MV-4-11 (cell line): ENCODE data around the gene MRTFB.
"Not testable (repeated sequence)": the region's sequence is repeated elsewhere in the genome, so short reads cannot be mapped to it uniquely, and the experiment has no call there.

Source experiments
- DNase-seq: peaks from one replicate; lab custom pipeline; 2025; lab: John Stamatoyannopoulos, UW

The MRTFB gene

DNA sequence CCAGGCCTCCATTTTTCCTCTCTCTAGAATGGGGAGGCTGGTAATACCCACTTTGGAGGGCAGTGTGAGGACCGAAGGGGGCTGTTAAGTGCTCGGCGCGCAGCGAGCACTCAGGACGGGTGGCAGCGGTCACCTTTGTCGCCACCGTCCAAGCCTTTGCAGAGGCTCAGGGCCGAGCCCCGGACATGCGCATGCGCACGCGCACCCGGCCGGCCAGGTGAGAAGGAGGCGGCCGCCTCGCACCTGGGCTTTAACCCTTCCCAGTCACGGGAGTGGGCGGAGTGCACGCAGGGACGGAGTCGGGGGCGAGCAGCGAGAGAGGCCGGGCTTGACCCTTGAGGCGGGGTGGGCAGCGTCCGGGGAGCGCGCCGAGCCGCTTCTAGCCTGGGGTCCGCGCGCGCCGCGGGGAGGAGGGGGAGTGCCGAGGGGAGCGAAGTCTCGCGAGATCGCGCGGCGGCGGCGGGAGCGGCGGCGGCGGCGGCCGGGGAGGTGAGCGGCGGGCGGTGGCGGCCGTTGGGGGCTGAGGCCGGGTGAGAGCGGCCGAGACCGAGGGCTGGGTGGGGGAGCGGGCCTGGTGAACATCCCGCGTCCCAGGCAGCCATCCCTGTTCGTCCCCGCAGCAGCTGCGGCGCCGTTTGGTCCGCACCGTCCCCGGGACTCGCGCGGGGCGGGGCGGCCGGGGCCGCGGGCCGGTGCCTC, at the start of gene MRTFB:
Gene MRTFB, plus strand, starts transcription at position 443 of the 699 bp plus-strand sequence. CDS start 69,288 bp downstream, outside the sequence.
- DNase-seq, result no peak

DNA sequence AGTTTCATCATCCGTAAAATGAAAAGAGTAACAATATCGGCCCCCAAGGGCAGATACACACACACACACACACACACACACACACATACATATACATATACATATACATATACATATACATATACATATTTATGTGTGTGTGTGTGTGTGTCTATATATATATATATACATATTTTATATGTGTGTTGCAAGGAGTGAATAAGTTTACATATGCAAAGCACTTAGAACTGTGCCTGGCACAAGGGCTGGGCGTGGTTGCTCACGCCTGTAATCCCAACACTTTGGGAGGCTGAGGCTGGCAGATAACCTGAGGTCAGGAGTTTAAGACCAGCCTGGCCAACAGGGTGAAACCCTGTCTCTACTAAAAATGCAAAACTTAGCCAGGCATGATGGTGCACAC, 47.6 kb upstream of the MRTFB start:
- DNase-seq, result not testable (repeated sequence)

DNA sequence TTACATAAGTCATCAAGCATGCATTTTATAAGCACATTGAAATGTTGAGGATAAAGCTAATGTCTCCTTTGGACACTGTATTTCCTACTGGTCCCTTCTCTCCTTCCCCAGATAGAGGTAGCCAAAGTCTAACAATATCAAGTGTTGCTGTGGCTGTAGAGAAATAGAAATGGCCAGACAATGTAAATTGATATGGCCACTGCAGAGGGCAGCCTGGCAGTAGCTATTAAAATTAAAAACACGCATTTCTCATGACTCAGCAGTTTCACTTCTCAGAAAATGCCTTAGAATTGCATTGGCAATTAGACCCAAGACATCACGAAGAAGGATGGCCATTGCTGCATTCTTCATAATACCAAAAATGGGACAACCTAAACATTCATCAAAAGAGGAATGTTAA, 46.8 kb upstream of the MRTFB start:
- peak; percentile 70 for DNase-seq

DNA sequence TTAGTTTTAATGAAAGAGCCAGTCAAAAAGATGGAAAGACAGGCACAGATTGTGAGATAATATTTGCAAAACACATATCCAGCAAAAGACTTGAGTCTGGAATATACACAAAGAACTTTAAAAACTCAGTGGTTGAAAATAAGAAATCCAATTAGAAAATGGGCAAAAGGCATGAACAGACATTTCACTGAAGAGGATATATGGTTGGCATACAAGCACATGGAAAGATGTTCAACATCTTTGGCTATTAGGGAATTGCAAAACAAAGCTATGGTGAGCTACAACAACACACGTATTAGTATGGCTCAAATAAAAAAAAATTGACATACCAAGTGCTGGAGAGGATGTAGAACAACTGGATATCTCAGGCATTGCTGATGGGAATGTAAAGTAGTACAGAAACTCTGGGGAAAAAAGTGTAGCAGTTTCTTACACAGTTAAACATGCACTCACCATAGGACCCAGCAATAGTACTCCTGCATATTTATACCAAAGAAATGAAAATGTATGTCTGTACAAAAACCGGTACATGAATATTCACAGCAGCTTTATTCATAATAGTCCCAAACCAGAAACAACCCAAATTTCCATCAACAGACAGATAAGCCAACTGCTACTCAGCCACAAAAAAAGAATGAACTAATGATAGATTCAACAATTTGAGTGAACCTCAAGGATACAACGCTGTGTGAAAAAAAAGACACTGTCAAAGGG, 44.4 kb upstream of the MRTFB start:
- no peak for DNase-seq

- DNase-seq, result no peak
Measured at GRCh38 chr16:14028202-14028601, 42.9 kb upstream of the MRTFB start.

- no peak for DNase-seq
Measured at GRCh38 chr16:14029658-14030057, 41.5 kb upstream of the MRTFB start.

GRCh38 chr16:14035092-14035491, 36.0 kb upstream of the MRTFB start:
- DNase-seq, result no peak

GRCh38 chr16:14036889-14037288, 34.2 kb upstream of the MRTFB start:
- no peak for DNase-seq

GRCh38 chr16:14037960-14038359, 33.2 kb upstream of the MRTFB start:
- DNase-seq, result no peak

DNA sequence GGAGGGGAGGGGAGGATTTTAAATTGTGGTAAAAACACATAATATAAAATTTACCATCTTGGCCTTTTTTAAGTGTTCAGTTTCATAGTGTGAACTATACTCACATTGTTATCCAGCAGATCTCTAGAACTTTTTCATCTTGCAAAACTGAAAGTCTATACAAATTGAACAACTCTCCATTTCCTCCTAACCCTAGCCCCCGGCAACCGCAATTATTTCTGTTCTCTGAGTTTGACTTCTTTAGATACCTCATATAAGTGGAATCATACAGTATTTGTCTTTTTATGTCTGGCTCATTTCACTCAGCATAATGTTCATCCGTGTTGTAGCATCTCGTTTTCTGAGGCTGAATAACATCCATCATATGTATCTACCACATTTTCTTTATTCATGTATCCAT, 30.0 kb upstream of the MRTFB start:
- no peak for DNase-seq

GRCh38 chr16:14042706-14043105, 28.4 kb upstream of the MRTFB start:
- DNase-seq, result no peak

GRCh38 chr16:14043278-14043677, 27.8 kb upstream of the MRTFB start:
- no peak for DNase-seq

GRCh38 chr16:14043793-14044192, 27.3 kb upstream of the MRTFB start:
- DNase-seq, result no peak

GRCh38 chr16:14047121-14047859, 23.8 kb upstream of the MRTFB start:
- not testable (repeated sequence) for DNase-seq

GRCh38 chr16:14050291-14051027, 20.7 kb upstream of the MRTFB start:
- DNase-seq, result no peak

DNA sequence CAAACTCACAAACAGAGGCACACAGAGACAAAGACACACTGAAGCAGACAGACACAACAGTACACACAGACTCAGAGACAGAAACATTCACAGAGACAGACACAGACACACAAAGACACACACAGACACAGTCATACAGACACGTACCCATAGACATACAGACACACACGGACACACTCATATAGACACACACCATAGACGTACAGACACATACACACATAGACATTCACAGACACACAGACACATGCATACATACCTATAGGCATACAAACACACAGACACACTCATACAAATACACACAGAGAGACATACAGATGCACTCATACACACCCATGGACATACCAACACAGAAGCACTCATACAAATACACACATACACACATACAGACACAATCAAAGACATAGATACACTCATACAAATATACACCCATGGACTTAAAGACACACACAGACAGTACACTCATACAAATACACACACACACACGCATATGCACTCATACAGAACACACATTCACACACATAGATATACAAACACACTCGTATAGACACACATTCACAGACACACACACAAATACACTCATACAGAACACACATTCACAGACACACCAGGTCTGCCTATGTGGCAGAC, 19.9 kb upstream of the MRTFB start:
- no peak for DNase-seq

GRCh38 chr16:14056970-14057369, 14.1 kb upstream of the MRTFB start:
- DNase-seq, result no peak

DNA sequence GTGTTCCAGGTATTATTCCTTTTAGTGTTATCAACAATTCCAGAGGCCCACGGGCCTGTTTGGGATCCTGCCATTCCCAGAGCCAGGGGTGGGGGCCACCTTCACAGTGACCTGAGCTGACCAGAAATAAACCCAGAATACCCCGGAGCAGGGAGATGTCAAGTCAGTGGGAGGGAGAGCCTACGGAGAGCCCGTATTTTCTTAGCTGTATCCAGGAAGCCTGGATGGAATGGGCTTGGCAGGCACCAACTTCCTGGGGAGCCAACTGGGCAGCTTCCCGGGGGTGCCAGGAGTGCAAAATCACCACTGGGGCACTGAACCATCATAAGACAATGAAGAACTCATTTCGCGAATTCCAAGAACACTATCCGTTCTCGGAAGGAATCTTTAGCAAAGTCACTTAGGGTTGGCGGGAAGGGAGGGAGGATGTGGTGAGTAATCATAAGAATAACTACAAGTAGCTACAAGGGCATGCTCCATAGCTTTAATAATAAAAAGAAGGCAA, 13.2 kb upstream of the MRTFB start:
- DNase-seq, result no peak

DNA sequence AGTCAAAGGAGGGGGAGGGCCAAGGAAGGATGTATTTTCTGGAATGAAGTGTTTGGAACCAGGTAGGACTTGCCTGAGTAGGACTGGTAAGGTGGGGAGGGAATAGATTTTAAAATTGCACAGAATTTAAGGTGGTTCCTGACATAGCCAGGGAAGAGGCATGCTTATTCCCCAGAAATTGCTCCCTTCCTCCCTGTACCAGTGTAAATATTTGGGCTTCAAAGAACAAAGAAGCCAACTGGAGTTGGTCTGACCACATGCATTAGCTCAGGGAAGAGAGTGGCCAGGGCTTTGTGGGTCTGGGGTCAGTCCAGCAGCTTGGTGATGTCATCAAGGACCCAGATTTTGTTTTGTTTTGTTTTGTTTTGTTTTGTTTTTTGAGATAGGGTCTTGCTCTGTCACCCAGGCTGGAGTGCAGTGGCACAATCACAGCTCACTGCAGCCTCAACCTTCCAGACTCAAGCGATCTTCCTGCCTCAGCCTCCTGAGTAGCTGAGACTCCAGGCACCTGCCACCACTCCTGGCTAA, 9.3 kb upstream of the MRTFB start:
- DNase-seq, result no peak

DNA sequence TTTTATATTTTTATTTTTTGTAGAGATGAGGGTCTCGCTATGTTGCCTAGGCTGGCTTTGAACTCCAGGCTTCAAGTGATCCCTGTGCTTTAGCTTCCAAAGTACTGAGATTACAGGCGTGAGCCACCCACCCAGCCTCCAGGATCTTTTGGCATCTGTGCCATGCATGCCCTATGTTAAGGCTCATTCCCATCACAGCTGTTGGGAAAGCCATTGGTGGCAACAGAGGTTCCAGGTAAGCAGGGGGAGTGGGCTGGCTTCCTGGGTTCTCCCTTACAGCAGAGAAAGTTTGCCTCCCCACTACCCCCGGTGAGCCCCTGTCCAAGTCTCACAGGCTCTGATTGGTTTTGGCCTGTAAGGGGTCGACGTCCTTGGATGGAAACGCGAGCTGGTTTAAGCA, 8.9 kb upstream of the MRTFB start:
- DNase-seq, result no peak
